H1 (cell line): ENCODE data around the gene KLHL8. TPM values are rescaled to one million over a fixed set of nuclear protein-coding genes. Genes with fewer than 3 reads are reported as not detected.

Source experiments
- CTCF ChIA-PET: fragments of 300-600 bp; sonication (Branson Sonifier 250); formaldehyde crosslinking; loops from one replicate; lab custom pipeline; 2021; ENCODE audit not compliant: partially characterized antibody; lab: Charles Lee
- POLR2A ChIA-PET: fragments of 300-600 bp; sonication (Branson Sonifier 250); formaldehyde crosslinking; loops from one replicate; lab custom pipeline; 2021; ENCODE audit warnings: inconsistent platforms; ENCODE audit not compliant: partially characterized antibody; lab: Charles Lee
- DNase-seq, 2 experiments: peaks; one replicate each; pipeline versions ENCODE4 v3.0.0 to v3.0.0-alpha.2; 2010 to 2022; ENCODE audit warnings: low spot score in 2 of 2, low read depth in 1 of 2, mixed read lengths in 1 of 2
- FAIRE-seq: peaks from 2 replicates; lab custom pipeline; 2011; peaks lifted over from hg19 to GRCh38; lab: Jason Lieb, UNC
- H2AFZ ChIP-seq: 2 replicates; pipeline ENCODE4 v1.8.1; 2012; ENCODE audit warnings: low read length, inconsistent platforms
- H2AK5ac ChIP-seq: 2 replicates; pipeline ENCODE4 v1.6.1; 2013; ENCODE audit warnings: low read depth, low read length
- H2BK120ac ChIP-seq: replicated peaks from 2 replicates; pipeline ENCODE3; 2013; ENCODE audit warnings: low read depth, low read length, inconsistent platforms
- H2BK12ac ChIP-seq: 2 replicates; pipeline ENCODE4 v1.6.1; 2013; ENCODE audit warnings: low read depth, low read length
- H2BK15ac ChIP-seq: 2 replicates; pipeline ENCODE4 v1.6.1; 2013; ENCODE audit warnings: low read length
- H2BK20ac ChIP-seq: 2 replicates; pipeline ENCODE4 v1.6.1; 2013; ENCODE audit warnings: low read length
- H2BK5ac ChIP-seq: 2 replicates; pipeline ENCODE4 v1.6.1; 2013; ENCODE audit warnings: low read depth, low read length
- H3K14ac ChIP-seq: 2 replicates; pipeline ENCODE4 v1.6.1; 2013; ENCODE audit warnings: inconsistent platforms; ENCODE audit not compliant: insufficient read length
- H3K18ac ChIP-seq: 2 replicates; pipeline ENCODE4 v1.6.1; 2013; ENCODE audit warnings: low read length; ENCODE audit errors: extremely low read depth
- H3K23ac ChIP-seq: 2 replicates; pipeline ENCODE4 v1.6.1; 2013; ENCODE audit warnings: inconsistent platforms; ENCODE audit not compliant: insufficient read length
- H3K23me2 ChIP-seq: 2 replicates; pipeline ENCODE4 v1.6.1; 2013; ENCODE audit warnings: low read depth, low read length
- H3K27ac ChIP-seq: 2 replicates; pipeline ENCODE4 v1.6.1; 2011; ENCODE audit warnings: low read depth, low read length, inconsistent platforms
- H3K27me3 ChIP-seq, 4 experiments: replicated peaks in 1 of 4; 1 replicate in 1 of 4; 2 replicates in 3 of 4; pipeline versions ENCODE4 v1.6.1 to v1.8.1; 2011 to 2013; ENCODE audit warnings: low read length in 3 of 4, mild to moderate bottlenecking in 3 of 4, inconsistent platforms in 2 of 4, mixed read lengths in 2 of 4, moderate library complexity in 1 of 4; ENCODE audit not compliant: control insufficient read depth in 3 of 4, insufficient read depth in 3 of 4; ENCODE audit errors: extremely low read depth in 1 of 4
- H3K36me3 ChIP-seq, 4 experiments: 2 replicates each; pipeline versions ENCODE4 v1.6.1 to v1.8.1; 2011 to 2013; ENCODE audit warnings: mild to moderate bottlenecking in 4 of 4, low read length in 3 of 4, moderate library complexity in 2 of 4, control low read depth in 1 of 4, inconsistent platforms in 1 of 4; ENCODE audit not compliant: insufficient read depth in 4 of 4, control insufficient read depth in 2 of 4
- H3K4ac ChIP-seq: replicated peaks from 2 replicates; pipeline ENCODE3; 2013; ENCODE audit warnings: low read length, low read depth, mixed read lengths, inconsistent platforms; ENCODE audit not compliant: insufficient read length
- H3K4me1 ChIP-seq, 4 experiments: replicated peaks in 1 of 4; 1 replicate in 1 of 4; 2 replicates in 3 of 4; pipeline versions ENCODE4 v1.6.1 to v1.8.1; 2011 to 2013; ENCODE audit warnings: low read length in 3 of 4, inconsistent platforms in 2 of 4, mixed read lengths in 1 of 4; ENCODE audit not compliant: insufficient read depth in 4 of 4, control insufficient read depth in 3 of 4
- H3K4me2 ChIP-seq, 2 experiments: 2 replicates each; pipeline versions ENCODE4 v1.6.1 to v1.8.1; 2011 to 2013; ENCODE audit warnings: low read depth in 2 of 2, low read length in 2 of 2, control low read depth in 1 of 2, inconsistent platforms in 1 of 2, mild to moderate bottlenecking in 1 of 2; ENCODE audit not compliant: insufficient read depth in 1 of 2
- H3K4me3 ChIP-seq, 4 experiments: fragments of 200-600, 300-600 bp in 1 of 4; sonication (generic), shearing (Covaris generic), sonication (Bioruptor Twin) in 1 of 4; 2 replicates each; pipeline versions ENCODE4 v1.5.1 to v1.8.1; 2011 to 2016; ENCODE audit warnings: low read length in 4 of 4, low read depth in 3 of 4, control low read depth in 2 of 4, inconsistent platforms in 2 of 4, mild to moderate bottlenecking in 2 of 4, mixed read lengths in 1 of 4, moderate library complexity in 1 of 4; ENCODE audit not compliant: insufficient read depth in 2 of 4; ENCODE audit errors: extremely low read depth in 1 of 4
- H3K56ac ChIP-seq: replicated peaks from 2 replicates; pipeline ENCODE3; 2013; ENCODE audit warnings: low read depth, mild to moderate bottlenecking, mixed read lengths, low read length, inconsistent platforms; ENCODE audit not compliant: insufficient read length
- H3K79me1 ChIP-seq: 2 replicates; pipeline ENCODE4 v1.6.1; 2013; ENCODE audit warnings: low read depth, low read length, control low read depth
- H3K79me2 ChIP-seq, 2 experiments: 2 replicates each; pipeline versions ENCODE4 v1.6.1 to v1.8.1; 2012 to 2013; ENCODE audit warnings: low read length in 2 of 2, mild to moderate bottlenecking in 2 of 2, inconsistent platforms in 1 of 2; ENCODE audit not compliant: insufficient read depth in 2 of 2, control insufficient read depth in 1 of 2
- H3K9ac ChIP-seq, 4 experiments: replicated peaks in 1 of 4; 1 replicate in 1 of 4; 2 replicates in 3 of 4; pipeline versions ENCODE4 v1.6.1 to v1.8.1; 2011 to 2013; ENCODE audit warnings: low read depth in 3 of 4, low read length in 3 of 4, control low read depth in 2 of 4, mild to moderate bottlenecking in 2 of 4, moderate library complexity in 2 of 4, inconsistent platforms in 1 of 4; ENCODE audit errors: extremely low read depth in 1 of 4
- H3K9me3 ChIP-seq, 2 experiments: 2 replicates each; pipeline versions ENCODE4 v1.6.1 to v1.8.1; 2012 to 2013; ENCODE audit warnings: mild to moderate bottlenecking in 2 of 2, moderate library complexity in 2 of 2, control low read depth in 1 of 2, inconsistent platforms in 1 of 2, low read depth in 1 of 2, low read length in 1 of 2, mixed read lengths in 1 of 2; ENCODE audit not compliant: insufficient read depth in 2 of 2
- H4K20me1 ChIP-seq, 2 experiments: replicated peaks in 1 of 2; 2 replicates each; pipeline versions ENCODE3 to v1.8.1; 2011 to 2013; ENCODE audit warnings: inconsistent platforms in 2 of 2, low read length in 2 of 2, mild to moderate bottlenecking in 1 of 2; ENCODE audit not compliant: insufficient read depth in 2 of 2, control insufficient read depth in 1 of 2
- H4K5ac ChIP-seq: 2 replicates; pipeline ENCODE4 v1.6.1; 2013; ENCODE audit warnings: low read length, low read depth, mixed read lengths, inconsistent platforms; ENCODE audit not compliant: insufficient read length
- H4K8ac ChIP-seq: 2 replicates; pipeline ENCODE4 v1.8.0; 2013; ENCODE audit warnings: mild to moderate bottlenecking, moderate library complexity, low read length, inconsistent platforms; ENCODE audit not compliant: insufficient read depth; ENCODE audit errors: extremely low read depth
- H4K91ac ChIP-seq: replicated peaks from 2 replicates; pipeline ENCODE3; 2013; ENCODE audit warnings: low read length, mixed read lengths, inconsistent platforms; ENCODE audit not compliant: insufficient read length
- KDM4A ChIP-seq: IDR thresholded peaks from one replicate; pipeline ENCODE4 v1.7.1; 2012; ENCODE audit warnings: low read depth, mild to moderate bottlenecking, moderate library complexity, low read length, inconsistent platforms; ENCODE audit not compliant: severe bottlenecking
- SUZ12 ChIP-seq: fragments of 200-600 bp; sonication (generic); IDR thresholded peaks from 2 replicates; pipeline ENCODE4 v1.6.1; 2012; ENCODE audit warnings: mild to moderate bottlenecking, inconsistent platforms, low read length, moderate library complexity, mixed read lengths
- TAF1 ChIP-seq: IDR thresholded peaks from 2 replicates; pipeline ENCODE4 v1.6.1; 2011; ENCODE audit warnings: mild to moderate bottlenecking, low read depth, low read length
- ZNF274 ChIP-seq: IDR thresholded peaks from 2 replicates; pipeline ENCODE4 v1.7.0; 2012; ENCODE audit warnings: low read length, borderline replicate concordance; ENCODE audit errors: extremely low read depth
- WGBS, 2 experiments: shearing (Covaris generic) in 1 of 2; methylation state at CpG; one replicate each; pipeline versions ENCODE4 v1.1.6 to v1.1.7; 2013 to 2015; ENCODE audit warnings: low lambda C conversion rate in 2 of 2, mixed read lengths in 2 of 2, inconsistent platforms in 1 of 2, low coverage in 1 of 2, missing lambda C conversion rate in 1 of 2; ENCODE audit not compliant: insufficient replicate concordance in 2 of 2, insufficient coverage in 1 of 2, insufficient read length in 1 of 2; ENCODE audit errors: extremely low coverage in 1 of 2, missing lambda C conversion rate in 1 of 2; 5-methylcytosine and 5-hydroxymethylcytosine counted together
- polyA plus RNA-seq, 7 experiments: library from polyadenylated mRNA; depleted of rRNA in 3 of 7; stranded (reverse) in 5 of 7; unstranded in 2 of 7; fragments of >200 nt in 5 of 7; fragments of 200-250 nt in 2 of 7; gene quantifications; 1 replicate in 5 of 7; 2 replicates in 1 of 7; 4 replicates in 1 of 7; pipeline versions ENCODE4 v1.2.1 to v1.2.3, GENCODE V29; 2011 to 2013; ENCODE audit warnings: missing spikeins in 2 of 7, mixed read lengths in 2 of 7
- total RNA-seq: library from RNA; stranded (reverse); fragmentation: NEBNext Ultra II Directional; extraction: Animal tissue kit (Norgen Biotek cat#: 25700); gene quantifications from 2 replicates; pipeline ENCODE4 v1.2.1, GENCODE V29; 2021

Gene KLHL8
- total and polyA plus RNA-seq, 2 of the 8 experiments (the other 6 are each of a cell fraction or from before 2014, with no cell fraction given) = 0.94 to 8.1 TPM

GRCh38 chr4:87180767-87181166 lies 39.7 kb downstream of the KLHL8 start:
- Histone ChIP-seq H3K79me2 (no peaks in the 10 kb centered on the region), H3K4me3 (no peak overlapping the region), H3K9me3 (no peaks in the 10 kb centered on the region), H4K91ac (no peak overlapping the region), H3K27me3 (no peaks in the 10 kb centered on the region), H2BK120ac (no peak overlapping the region), H3K4me2 (no peak overlapping the region), H2AK5ac (no peak overlapping the region), H3K9ac (no peak overlapping the region), H3K56ac (no peak overlapping the region), H3K18ac (no peak overlapping the region), H4K8ac (no peak overlapping the region), H3K27ac (no peak overlapping the region), H3K23ac (no peak overlapping the region), H4K20me1 (no peaks in the 10 kb centered on the region), H2BK20ac (no peak overlapping the region), H3K79me1 (no peaks in the 10 kb centered on the region), H4K5ac (no peak overlapping the region), H3K4me1 (no peaks in the 10 kb centered on the region), H2BK5ac (no peak overlapping the region), H3K14ac (no peak overlapping the region), H3K36me3 (no peaks in the 10 kb centered on the region), H2BK12ac (no peak overlapping the region)
- WGBS, 2 experiments = 97% methylated on average over 2 of the region's 2 CpGs; no CpG with 5 or more reads in 1 of the 2 experiments
- FAIRE-seq (no peak), DNase-seq (no peak)
- POLR2A ChIA-PET = no interaction called here
- CTCF ChIA-PET = no interaction called here
- no peak for TF ChIP-seq KDM4A
- no peak for TF ChIP-seq TAF1
- TF ChIP-seq ZNF274 = no peak
- no peak for TF ChIP-seq SUZ12
- TF ChIP-seq, all 59 proteins: peak for 0
- H3K23me2 ChIP-seq = no peaks in the 10 kb centered on the region
- H2AFZ ChIP-seq = no peak overlapping the region
- no peak overlapping the region for H3K4ac ChIP-seq
- no peak overlapping the region for H2BK15ac ChIP-seq
